Activated CD8-positive, alpha-beta memory T cell treated with anti-CD3 and anti-CD28 coated beads, Interleukin-2, amount 50 U/mL, for 4 hours (primary cell): ENCODE measurements around the gene OR4A16.

Experiments used
- DNase-seq: peaks from one replicate; pipeline ENCODE4 v3.0.0-alpha.2; 2020

The OR4A16 gene

DNA sequence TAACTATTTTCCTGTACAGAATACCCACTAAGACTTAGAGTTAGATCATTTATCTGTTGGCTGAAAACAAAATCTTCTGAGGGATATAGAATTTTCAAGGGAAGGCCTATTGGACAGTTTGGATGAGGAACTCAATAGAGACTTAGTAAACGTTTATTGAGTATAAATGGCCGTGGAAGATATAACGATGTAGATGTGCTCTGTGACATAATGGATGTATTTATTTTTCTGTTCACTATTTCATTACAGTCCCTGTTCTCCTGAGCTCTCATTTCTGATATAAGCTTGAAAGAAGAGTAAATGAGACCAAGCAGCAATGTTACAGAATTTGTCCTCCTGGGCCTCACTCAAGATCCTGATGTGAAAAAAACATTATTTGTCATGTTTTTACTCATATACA, at the start of gene OR4A16:
TSS of gene OR4A16 (plus strand) at position 301 of the 400 bp plus-strand sequence. CDS start at position 301, 0 bp downstream.
- no peak for DNase-seq

- no peak for DNase-seq
Measured at GRCh38 chr11:55324500-55324899, 18.5 kb upstream of the OR4A16 start.

- DNase-seq, result no peak
Measured at GRCh38 chr11:55345306-55345705, 2.3 kb downstream of the OR4A16 start.

- no peak for DNase-seq
Measured at GRCh38 chr11:55349032-55349431, 6.0 kb downstream of the OR4A16 start.

- no peak for DNase-seq
Measured at GRCh38 chr11:55357560-55358184, 14.7 kb downstream of the OR4A16 start.

GRCh38 chr11:55367674-55368073, 24.7 kb downstream of the OR4A16 start, which contains the start of gene OR4A15:
Gene OR4A15, plus strand, starts transcription at chr11:55367974. Its CDS starts 0 bp downstream, at chr11:55367974.
- DNase-seq, result no peak
